ENCODE results near the gene NOS1.

NOS1 gene

GRCh38 chr12:117363056-117363662 is 1.7 kb upstream of the NOS1 start:
- no peak for DNase-seq

GRCh38 chr12:117362391-117362790 is 965 bp upstream of the NOS1 start:
- no peak for DNase-seq

GRCh38 chr12:117361905-117362304 is 479 bp upstream of the NOS1 start:
- no peak for DNase-seq

- DNase-seq = no peak
Measured at GRCh38 chr12:117360551-117361346, 677 bp downstream of the NOS1 start.

GRCh38 chr12:117360222-117360550 is 1.2 kb downstream of the NOS1 start:
- no peak for DNase-seq

GRCh38 chr12:117359029-117359845 is 2.2 kb downstream of the NOS1 start:
- no peak for DNase-seq

GRCh38 chr12:117356048-117356447 is 5.4 kb downstream of the NOS1 start:
- DNase-seq = no peak

GRCh38 chr12:117352883-117353282 is 8.5 kb downstream of the NOS1 start:
- no peak for DNase-seq

- no peak for DNase-seq
Measured at GRCh38 chr12:117352206-117352605, 9.2 kb downstream of the NOS1 start.

- no peak for DNase-seq
Measured at GRCh38 chr12:117350140-117350539, 11.3 kb downstream of the NOS1 start.

- DNase-seq = no peak
Measured at GRCh38 chr12:117347588-117347987, 13.8 kb downstream of the NOS1 start.

- DNase-seq = no peak
Measured at GRCh38 chr12:117344716-117345115, 16.7 kb downstream of the NOS1 start.

- no peak for DNase-seq
Measured at GRCh38 chr12:117343849-117344248, 17.6 kb downstream of the NOS1 start.

GRCh38 chr12:117343296-117343695 is 18.1 kb downstream of the NOS1 start:
- no peak for DNase-seq

GRCh38 chr12:117342682-117343081 is 18.7 kb downstream of the NOS1 start:
- no peak for DNase-seq

GRCh38 chr12:117342247-117342646 is 19.2 kb downstream of the NOS1 start:
- no peak for DNase-seq

- DNase-seq = no peak
Measured at GRCh38 chr12:117339104-117339503, 22.3 kb downstream of the NOS1 start.

GRCh38 chr12:117334855-117335587 is 26.4 kb downstream of the NOS1 start:
- peak; percentile 20 for DNase-seq

- DNase-seq = no peak
Measured at GRCh38 chr12:117334051-117334450, 27.4 kb downstream of the NOS1 start.

GRCh38 chr12:117333331-117333881 is 28.0 kb downstream of the NOS1 start:
- peak; percentile 5 for DNase-seq

GRCh38 chr12:117331691-117332090 is 29.7 kb downstream of the NOS1 start:
- DNase-seq = no peak

GRCh38 chr12:117330441-117331113 is 30.8 kb downstream of the NOS1 start:
- DNase-seq = no peak
